VCaP (cell line): Measurements from ENCODE around the gene ZDHHC13.

Experiments used
- H3K27ac ChIP-seq: fragments of 450-650 bp; 2 replicates; pipeline ENCODE4 v1.5.1; 2017
- CTCF ChIP-seq: fragments of 450-650 bp; conservative IDR thresholded peaks from 2 replicates; pipeline ENCODE4 v1.5.1; 2017; ENCODE audit warnings: mild to moderate bottlenecking, moderate library complexity

ZDHHC13 gene

GRCh38 chr11:19173004-19173689 lies 56.2 kb downstream of the ZDHHC13 start:
- no peak for TF ChIP-seq CTCF
- no peak overlapping the region for H3K27ac ChIP-seq

- TF ChIP-seq CTCF, result no peak
- no peak overlapping the region for H3K27ac ChIP-seq
Observed at GRCh38 chr11:19173964-19174638, 57.1 kb downstream of the ZDHHC13 start.

GRCh38 chr11:19176629-19177186 lies 59.7 kb downstream of the ZDHHC13 start:
- no peak for TF ChIP-seq CTCF
- H3K27ac ChIP-seq, result no peak overlapping the region

GRCh38 chr11:19181531-19182261 lies 64.7 kb downstream of the ZDHHC13 start:
- no peak for TF ChIP-seq CTCF
- no peak overlapping the region for H3K27ac ChIP-seq

- no peak overlapping the region for H3K27ac ChIP-seq
- TF ChIP-seq CTCF, result no peak
Observed at GRCh38 chr11:19183646-19184045, 66.7 kb downstream of the ZDHHC13 start.

- no peak for TF ChIP-seq CTCF
- no peak overlapping the region for H3K27ac ChIP-seq
Observed at GRCh38 chr11:19185036-19185435, 68.1 kb downstream of the ZDHHC13 start.

GRCh38 chr11:19185516-19186052 lies 68.6 kb downstream of the ZDHHC13 start:
- TF ChIP-seq CTCF, result no peak
- H3K27ac ChIP-seq, result no peak overlapping the region
